HepG2 (cell line): ENCODE data around the gene HSPA6. TPM values are rescaled to one million over a fixed set of nuclear protein-coding genes. Genes with fewer than 3 reads are reported as not detected.

Source experiments
- EED ChIP-seq: sonication (generic); formaldehyde crosslinking; IDR thresholded peaks from 2 replicates; pipeline ENCODE4 v1.5.0; 2020; ENCODE audit warnings: mild to moderate bottlenecking, missing genetic modification reagents
- MEF2D ChIP-seq: sonication (generic); formaldehyde crosslinking; IDR thresholded peaks from 2 replicates; pipeline ENCODE4 v1.5.1; 2020; ENCODE audit warnings: mild to moderate bottlenecking, missing genetic modification reagents
- NFE2 ChIP-seq: sonication (generic); formaldehyde crosslinking; IDR thresholded peaks from 2 replicates; pipeline ENCODE4 v1.4.0; 2020; ENCODE audit warnings: missing genetic modification reagents
- SMAD1 ChIP-seq: sonication (generic); formaldehyde crosslinking; IDR thresholded peaks from 2 replicates; pipeline ENCODE4 v1.4.0; 2020; ENCODE audit warnings: missing genetic modification reagents, low read depth, mild to moderate bottlenecking, borderline replicate concordance
- SSRP1 ChIP-seq: IDR thresholded peaks from 2 replicates; pipeline ENCODE4 v1.6.1; 2016; ENCODE audit warnings: control low read depth
- ZGPAT ChIP-seq: IDR thresholded peaks from 2 replicates; pipeline ENCODE4 v1.6.1; 2016; ENCODE audit warnings: mild to moderate bottlenecking
- ZNF274 ChIP-seq: sonication (generic); formaldehyde crosslinking; IDR thresholded peaks from 2 replicates; pipeline ENCODE4 v1.5.1; 2020; ENCODE audit warnings: mild to moderate bottlenecking, missing genetic modification reagents
- ZNF703 ChIP-seq: sonication (generic); formaldehyde crosslinking; IDR thresholded peaks from 2 replicates; pipeline ENCODE4 v1.5.1; 2020; ENCODE audit warnings: missing genetic modification reagents, mild to moderate bottlenecking, moderate library complexity, borderline replicate concordance
- polyA plus RNA-seq, 8 experiments: library from polyadenylated mRNA; depleted of rRNA in 3 of 8; stranded (reverse) in 7 of 8; unstranded in 1 of 8; fragments of >200 nt; fragmentation: Illumina TruSeq in 4 of 8; extraction: Trizol in 4 of 8; gene quantifications; 2 replicates each; pipeline versions ENCODE4 v1.2.1 to v1.2.3, GENCODE V29; 2011 to 2016; ENCODE audit warnings: low read depth in 4 of 8, missing spikeins in 1 of 8, mixed read lengths in 1 of 8; ENCODE audit not compliant: insufficient read depth in 1 of 8
- total RNA-seq, 5 experiments: library from RNA; depleted of rRNA; stranded (reverse); fragments of >200 nt; fragmentation: Illumina TruSeq; extraction: Trizol; gene quantifications; 2 replicates each; pipeline ENCODE4 v1.2.3, GENCODE V29; 2016; ENCODE audit warnings: low read depth in 1 of 5
- TF ChIP-seq, protein P1 (sequence below): sonication (generic); formaldehyde crosslinking; IDR thresholded peaks from 2 replicates; pipeline ENCODE4 v1.5.0; 2020; ENCODE audit warnings: missing genetic modification reagents, mild to moderate bottlenecking, borderline replicate concordance
- TF ChIP-seq, protein P2 (sequence below): sonication (generic); formaldehyde crosslinking; IDR thresholded peaks from 2 replicates; pipeline ENCODE4 v1.8.0; 2022; ENCODE audit warnings: mild to moderate bottlenecking, missing genetic modification reagents, moderate library complexity
- TF ChIP-seq, protein P3 (sequence below): sonication (generic); formaldehyde crosslinking; IDR thresholded peaks from 2 replicates; pipeline ENCODE4 v1.4.0; 2020; ENCODE audit warnings: mild to moderate bottlenecking, missing genetic modification reagents

Gene HSPA6
- total and polyA plus RNA-seq, 2 of the 13 experiments (the other 11 are each of a cell fraction or from before 2014, with no cell fraction given) = 0.07 TPM; not detected in 1

- TF ChIP-seq ZGPAT (CRISPR knock-in tag) (no peak), EED (CRISPR knock-in tag) (no peak), MEF2D (CRISPR knock-in tag) (no peak), SSRP1 (no peak), NFE2 (CRISPR knock-in tag) (no peak), SMAD1 (no peak), ZNF274 (CRISPR knock-in tag) (no peak), ZNF703 (CRISPR knock-in tag) (no peak)
- TF ChIP-seq, protein P1, sequence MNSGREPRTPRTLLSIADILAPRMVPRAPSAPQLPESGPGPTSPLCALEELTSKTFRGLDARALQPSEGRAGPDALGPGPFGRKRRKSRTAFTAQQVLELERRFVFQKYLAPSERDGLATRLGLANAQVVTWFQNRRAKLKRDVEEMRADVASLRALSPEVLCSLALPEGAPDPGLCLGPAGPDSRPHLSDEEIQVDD (CRISPR knock-in tag) = no peak
- TF ChIP-seq, protein P2, sequence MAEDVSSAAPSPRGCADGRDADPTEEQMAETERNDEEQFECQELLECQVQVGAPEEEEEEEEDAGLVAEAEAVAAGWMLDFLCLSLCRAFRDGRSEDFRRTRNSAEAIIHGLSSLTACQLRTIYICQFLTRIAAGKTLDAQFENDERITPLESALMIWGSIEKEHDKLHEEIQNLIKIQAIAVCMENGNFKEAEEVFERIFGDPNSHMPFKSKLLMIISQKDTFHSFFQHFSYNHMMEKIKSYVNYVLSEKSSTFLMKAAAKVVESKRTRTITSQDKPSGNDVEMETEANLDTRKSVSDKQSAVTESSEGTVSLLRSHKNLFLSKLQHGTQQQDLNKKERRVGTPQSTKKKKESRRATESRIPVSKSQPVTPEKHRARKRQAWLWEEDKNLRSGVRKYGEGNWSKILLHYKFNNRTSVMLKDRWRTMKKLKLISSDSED (CRISPR knock-in tag) = no peak
- TF ChIP-seq, protein P3, sequence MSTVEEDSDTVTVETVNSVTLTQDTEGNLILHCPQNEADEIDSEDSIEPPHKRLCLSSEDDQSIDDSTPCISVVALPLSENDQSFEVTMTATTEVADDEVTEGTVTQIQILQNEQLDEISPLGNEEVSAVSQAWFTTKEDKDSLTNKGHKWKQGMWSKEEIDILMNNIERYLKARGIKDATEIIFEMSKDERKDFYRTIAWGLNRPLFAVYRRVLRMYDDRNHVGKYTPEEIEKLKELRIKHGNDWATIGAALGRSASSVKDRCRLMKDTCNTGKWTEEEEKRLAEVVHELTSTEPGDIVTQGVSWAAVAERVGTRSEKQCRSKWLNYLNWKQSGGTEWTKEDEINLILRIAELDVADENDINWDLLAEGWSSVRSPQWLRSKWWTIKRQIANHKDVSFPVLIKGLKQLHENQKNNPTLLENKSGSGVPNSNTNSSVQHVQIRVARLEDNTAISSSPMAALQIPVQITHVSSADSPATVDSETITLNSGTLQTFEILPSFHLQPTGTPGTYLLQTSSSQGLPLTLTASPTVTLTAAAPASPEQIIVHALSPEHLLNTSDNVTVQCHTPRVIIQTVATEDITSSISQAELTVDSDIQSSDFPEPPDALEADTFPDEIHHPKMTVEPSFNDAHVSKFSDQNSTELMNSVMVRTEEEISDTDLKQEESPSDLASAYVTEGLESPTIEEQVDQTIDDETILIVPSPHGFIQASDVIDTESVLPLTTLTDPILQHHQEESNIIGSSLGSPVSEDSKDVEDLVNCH = no peak
Measured at GRCh38 chr1:161503394-161503748, 21.0 kb upstream of the HSPA6 start (continued).
